ENCODE measurements around the gene CFAP161.

- TF ChIP-seq CTCF (IDR thresholded peaks at IDR 0.05; ENCODE audit: low read depth, low read length, missing input control) (no peak), GABPA (IDR thresholded peaks at IDR 0.05 in 1 of 2, conservative IDR thresholded peaks at IDR 0.05 in 1 of 2) (no peak), JUND (IDR thresholded peaks at IDR 0.05) (no peak), YY1 (IDR thresholded peaks at IDR 0.05) (no peak), RXRA (IDR thresholded peaks at IDR 0.05) (no peak), TAF1 (conservative IDR thresholded peaks at IDR 0.05) (no peak), RAD21 (IDR thresholded peaks at IDR 0.05) (no peak), EGR1 (IDR thresholded peaks at IDR 0.05; ENCODE audit: low read depth in 2 of 2) (no peak), REST (IDR thresholded peaks at IDR 0.05) (no peak), SP1 (IDR thresholded peaks at IDR 0.05) (no peak), MAX (IDR thresholded peaks at IDR 0.05) (no peak), ATF3 (IDR thresholded peaks at IDR 0.05) (no peak), FOXA1 (IDR thresholded peaks at IDR 0.05) (no peak)
Measured at GRCh38 chr15:81171286-81171685, 37.2 kb downstream of the CFAP161 start.

Data from liver (tissue), 3 donors.